Activated CD4-positive, CD25-positive, alpha-beta regulatory T cell treated with anti-CD3 and anti-CD28 coated beads, Interleukin-2, amount 50 U/mL, for 24 hours (primary cell): ENCODE data around the gene PLCD1.
A peak's percentile ranks its signal among the peaks of the same experiment; 100 is the strongest.
"Not testable (repeated sequence)": the region's sequence is repeated elsewhere in the genome, so short reads cannot be mapped to it uniquely, and the experiment has no call there.

Experiments
- ATAC-seq, 2 donors: fragments of 150-1000 bp; cut with Tn5 transposase; one replicate each; pipeline ENCODE4 v1.10.0; 2021; ENCODE audit warnings: mild to moderate bottlenecking in 1 of 2, moderate library complexity in 1 of 2

PLCD1 gene

GRCh38 chr3:38036286-38036685, 6.8 kb upstream of the PLCD1 start:
- no peak for ATAC-seq

GRCh38 chr3:38034335-38034734, 4.9 kb upstream of the PLCD1 start:
- not testable (repeated sequence) for ATAC-seq

GRCh38 chr3:38033586-38033985, 4.1 kb upstream of the PLCD1 start:
- ATAC-seq = not testable (repeated sequence)

GRCh38 chr3:38032328-38032865, 3.0 kb upstream of the PLCD1 start:
- no peak for ATAC-seq

DNA sequence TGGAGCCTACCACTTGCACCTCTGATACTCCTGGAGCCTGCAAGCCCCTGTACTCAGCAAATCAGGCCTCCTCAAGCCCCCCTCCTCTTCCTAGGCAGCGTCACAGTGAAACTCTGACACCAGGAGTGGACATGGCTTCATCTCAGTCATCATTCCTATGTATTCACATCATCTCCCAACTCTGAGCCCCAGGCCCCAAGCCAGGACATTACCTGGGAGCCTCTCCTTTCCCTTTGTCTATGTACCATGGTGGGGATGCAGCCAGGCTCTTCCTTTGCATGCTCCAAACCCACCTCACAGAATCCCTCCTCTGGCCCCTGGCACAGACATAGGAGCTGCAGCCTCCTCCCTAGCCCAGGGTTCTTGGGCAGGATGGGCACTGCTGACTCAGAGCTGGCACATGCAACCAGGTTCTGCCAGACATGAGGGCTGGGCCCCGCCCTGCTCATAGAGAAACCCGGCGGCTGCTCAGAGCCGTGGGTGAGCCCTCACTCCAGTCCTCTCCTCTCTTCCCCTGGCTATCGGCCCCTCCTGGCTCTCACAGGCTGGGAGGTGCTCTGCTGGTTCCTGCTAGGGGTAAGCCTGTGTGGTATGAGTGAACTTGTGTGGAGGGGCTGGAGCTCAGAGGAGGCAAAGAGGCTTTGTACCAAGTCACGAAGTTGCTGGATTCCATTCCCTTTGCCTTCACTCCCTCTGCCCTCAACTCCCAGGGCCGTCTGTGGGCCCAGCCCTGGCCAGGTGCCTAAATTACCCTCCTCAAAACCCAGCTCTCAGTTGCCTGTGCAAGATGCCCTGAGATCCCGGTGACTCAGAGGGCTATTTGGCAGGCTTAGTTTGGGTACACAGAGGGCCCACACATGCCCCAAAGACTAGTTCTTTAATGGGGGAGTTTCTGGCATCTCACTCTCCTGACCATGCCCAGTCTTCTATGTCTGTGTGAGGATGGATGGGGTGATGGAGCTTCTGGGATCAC, 1.9 kb upstream of the PLCD1 start:
- peak; percentile 86 to 88 for ATAC-seq

DNA sequence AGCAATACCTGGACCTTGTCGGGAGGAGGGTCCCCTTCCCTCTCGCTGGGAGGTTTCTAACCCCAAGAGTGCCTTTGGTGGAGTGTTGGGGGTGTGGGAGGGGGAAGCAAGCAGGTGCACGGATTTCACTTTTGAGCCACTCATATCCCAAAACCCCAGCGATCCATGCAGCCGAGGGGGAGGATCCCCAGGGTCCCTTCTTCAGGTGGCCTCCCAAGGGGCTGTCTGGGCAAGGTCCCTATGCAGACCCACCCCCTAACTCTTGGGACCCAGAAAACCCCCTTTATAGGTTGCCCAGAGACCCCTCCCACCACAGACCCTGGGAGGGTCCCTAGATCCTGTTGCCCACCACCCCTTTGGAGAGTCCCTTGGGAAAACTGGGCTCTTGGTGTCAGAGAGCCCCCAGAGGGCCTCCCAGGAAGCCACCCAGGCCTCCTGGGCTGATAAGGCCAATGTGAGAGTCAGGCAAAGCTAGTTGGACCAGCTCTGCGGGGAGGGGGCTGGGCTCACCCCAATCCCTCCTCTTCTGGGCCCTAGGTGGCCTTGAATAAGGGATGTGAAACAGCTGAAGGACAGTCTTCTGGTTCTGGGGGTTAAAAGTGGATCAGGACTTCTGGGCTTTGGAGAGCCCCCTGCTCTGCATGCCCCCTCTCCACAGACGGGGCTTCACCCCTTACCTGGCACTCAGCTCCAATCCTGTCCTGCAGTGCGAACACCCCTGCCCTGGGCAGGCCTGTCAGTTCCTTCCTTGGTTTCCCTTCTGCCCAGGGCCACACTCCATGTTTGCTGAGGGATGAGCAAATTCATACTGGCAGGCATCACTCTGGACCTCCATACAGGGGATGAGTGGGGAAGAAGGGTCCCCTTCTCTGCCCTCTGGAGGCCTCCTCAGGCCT, 932 bp upstream of the PLCD1 start:
- no peak for ATAC-seq

DNA sequence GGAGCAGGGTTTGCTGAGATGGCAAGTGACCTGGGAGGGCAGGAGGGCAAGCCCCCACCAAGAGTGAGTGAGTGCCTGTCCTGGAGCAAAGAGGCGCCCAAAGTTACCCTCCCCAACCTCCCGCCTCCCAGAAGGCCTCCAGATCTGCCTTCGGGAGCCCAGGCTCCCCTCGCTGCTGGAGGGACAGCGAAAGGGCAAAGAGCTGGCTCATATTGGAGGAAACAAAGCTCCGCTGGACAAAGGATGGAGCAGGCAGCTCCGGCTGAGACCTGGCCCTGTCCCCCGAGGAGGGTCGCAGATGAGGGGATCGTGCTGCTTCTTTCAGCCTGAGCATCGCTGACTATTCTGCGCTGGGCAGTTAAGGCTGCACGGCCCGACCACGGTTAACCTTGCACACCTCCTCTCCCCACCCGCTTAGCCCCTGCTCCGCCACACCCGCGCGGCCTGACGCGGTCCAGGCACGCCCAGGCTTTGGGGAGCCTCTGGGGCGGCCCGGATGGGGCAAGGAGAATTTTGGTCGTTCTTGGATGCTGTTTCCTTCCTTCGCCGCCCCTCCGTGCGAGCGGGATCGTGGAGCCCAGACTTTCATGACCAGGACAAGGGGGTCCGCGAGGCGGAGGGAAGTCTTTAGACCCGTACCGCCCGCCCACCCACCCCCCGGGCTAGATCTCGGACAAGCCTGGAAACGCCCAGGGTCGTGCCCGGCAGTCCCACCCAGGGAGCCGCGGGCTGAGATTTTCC, 651 bp downstream of the PLCD1 start:
- no peak for ATAC-seq

DNA sequence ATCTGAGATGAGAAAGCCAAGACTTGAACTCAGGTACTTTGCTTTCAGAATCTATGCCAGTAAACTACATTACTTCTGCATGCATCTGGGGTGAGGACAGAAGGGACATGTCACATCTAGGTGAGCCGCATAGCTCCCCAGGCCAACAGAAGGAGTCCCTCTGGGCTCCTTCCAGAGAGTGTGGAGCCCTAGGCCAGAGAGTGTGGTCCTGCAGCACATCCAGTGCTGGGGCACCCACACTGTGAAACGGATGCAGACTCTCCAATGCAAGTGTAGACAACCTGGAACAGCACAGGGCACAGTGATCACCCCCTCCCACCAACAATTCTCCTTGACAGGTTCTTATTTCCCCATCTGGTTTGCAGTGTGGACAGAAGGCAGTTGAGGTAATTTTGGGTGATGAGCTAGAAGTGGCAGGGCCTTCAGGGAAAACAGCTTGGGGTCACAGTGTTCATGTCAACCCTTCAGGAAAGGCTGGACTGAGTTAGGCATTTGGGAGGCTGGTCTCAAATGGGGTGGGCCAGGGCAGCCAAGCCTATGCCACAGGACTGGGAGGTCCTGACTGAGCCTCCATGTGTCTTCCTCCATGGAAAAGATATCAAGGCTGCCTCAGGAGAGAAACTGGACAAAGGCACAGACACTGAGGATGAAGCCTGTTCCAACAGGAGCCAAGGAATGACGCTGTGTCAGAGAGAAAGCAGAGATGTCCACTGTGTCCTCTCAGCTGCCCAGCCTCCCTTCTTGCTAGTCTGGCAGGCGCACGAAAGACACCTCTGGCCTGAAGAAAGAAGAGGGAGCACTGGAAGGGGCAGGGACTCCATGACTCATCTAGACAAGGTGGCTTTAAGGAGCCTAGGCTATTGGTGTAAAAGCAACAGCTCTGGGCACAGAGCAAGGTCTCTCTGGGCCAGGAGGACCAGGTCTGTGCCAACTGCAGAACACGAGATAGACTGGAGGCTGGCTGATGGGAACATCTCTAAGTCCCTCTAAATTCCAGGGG, 1.7 kb downstream of the PLCD1 start:
- ATAC-seq = no peak

DNA sequence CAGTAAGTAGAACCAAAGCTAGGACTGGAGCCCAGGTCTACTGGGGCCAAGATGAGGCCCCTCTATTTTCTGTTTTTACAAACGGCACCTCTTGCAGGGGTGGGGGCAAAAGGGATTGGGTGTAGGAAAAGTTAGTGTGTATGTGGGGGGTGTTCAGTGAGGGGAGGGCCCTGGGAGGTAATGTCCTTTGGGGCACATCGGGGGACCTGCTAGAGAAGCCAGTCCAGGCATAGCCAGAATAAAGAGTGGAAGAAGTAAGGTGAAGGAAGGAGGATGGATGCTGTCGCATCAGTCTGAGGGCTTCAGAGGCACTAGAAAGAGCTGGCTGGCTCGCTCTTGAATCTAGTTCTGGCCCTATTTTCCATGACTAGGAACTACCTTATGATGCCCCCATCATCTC, 2.6 kb downstream of the PLCD1 start:
- ATAC-seq = no peak

GRCh38 chr3:38022896-38023709, 6.3 kb downstream of the PLCD1 start:
- ATAC-seq = peak; percentile 5 to 6

- ATAC-seq = no peak
Measured at GRCh38 chr3:38022301-38022700, 7.1 kb downstream of the PLCD1 start.

DNA sequence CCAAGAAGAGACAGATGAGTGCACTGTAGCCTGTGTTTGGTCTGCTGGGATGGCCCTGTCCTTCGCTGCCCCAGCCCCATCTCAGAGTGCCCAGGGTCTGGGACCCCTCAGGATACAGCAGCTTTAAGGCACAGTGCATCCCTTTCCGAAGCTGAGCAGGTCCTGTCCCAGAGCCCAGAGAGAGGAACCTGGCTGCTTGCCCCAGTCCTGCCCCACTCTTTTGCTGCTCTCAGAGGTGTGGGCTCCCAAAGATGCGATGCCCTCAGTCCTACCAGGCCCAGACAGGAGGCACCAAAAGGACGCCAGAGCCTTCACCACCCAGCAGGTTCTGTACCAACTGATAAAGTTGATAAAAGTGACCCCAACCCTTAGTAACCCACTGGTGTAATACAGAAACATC, 8.2 kb downstream of the PLCD1 start:
- no peak for ATAC-seq

DNA sequence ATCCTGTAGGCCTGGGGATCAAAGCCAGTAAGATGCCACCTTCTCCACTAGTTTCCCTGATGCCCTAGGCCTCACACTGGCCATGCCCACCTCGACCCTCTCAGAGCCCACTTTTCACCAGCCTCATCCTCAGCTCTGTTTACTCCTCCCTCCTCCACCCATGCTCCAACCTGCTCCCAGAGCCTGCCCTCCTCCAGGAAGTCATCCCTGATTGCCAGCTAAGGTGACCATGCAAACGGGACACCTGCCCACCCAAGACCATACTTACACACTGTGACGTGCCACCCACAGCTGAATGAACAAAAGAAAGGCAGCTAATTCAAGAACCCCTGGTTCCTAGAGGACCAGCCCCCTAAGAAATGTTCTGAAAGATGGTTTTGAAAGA, 9.1 kb downstream of the PLCD1 start:
- ATAC-seq = no peak

DNA sequence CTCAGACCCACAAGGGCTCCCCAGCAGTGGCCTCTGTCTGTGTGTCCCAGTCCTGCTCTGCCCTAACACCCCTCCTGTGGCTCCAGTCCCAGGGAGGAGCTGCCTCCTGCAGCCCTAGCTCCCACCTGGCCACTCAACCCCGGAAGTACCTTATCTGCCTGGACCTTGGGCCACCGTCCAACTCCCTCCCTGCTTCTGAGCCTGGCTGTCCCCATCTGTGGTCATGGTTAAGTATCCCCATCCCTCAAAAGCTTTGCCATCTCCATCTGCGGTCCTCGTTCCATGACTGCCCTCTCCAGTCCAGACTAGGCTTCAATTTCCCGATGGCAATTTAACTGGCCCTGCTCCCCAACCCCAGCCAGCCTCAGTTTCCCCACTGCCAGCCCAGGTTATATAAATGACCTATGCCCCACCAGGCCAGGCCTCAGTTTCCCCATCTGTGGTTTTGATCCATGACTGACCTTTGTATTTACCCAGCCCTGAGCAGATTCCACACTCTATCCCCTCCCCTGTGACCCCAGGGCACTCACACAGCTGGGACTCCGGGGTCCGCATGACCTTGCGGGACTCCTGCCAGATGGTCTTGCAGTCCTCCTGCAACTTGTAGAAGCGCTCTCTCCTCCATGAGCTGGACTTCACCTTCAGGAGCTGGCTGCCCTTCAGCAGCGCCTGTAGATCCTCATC, 9.6 kb downstream of the PLCD1 start:
- ATAC-seq = no peak

- no peak for ATAC-seq
Measured at GRCh38 chr3:38018296-38019266, 10.9 kb downstream of the PLCD1 start.

DNA sequence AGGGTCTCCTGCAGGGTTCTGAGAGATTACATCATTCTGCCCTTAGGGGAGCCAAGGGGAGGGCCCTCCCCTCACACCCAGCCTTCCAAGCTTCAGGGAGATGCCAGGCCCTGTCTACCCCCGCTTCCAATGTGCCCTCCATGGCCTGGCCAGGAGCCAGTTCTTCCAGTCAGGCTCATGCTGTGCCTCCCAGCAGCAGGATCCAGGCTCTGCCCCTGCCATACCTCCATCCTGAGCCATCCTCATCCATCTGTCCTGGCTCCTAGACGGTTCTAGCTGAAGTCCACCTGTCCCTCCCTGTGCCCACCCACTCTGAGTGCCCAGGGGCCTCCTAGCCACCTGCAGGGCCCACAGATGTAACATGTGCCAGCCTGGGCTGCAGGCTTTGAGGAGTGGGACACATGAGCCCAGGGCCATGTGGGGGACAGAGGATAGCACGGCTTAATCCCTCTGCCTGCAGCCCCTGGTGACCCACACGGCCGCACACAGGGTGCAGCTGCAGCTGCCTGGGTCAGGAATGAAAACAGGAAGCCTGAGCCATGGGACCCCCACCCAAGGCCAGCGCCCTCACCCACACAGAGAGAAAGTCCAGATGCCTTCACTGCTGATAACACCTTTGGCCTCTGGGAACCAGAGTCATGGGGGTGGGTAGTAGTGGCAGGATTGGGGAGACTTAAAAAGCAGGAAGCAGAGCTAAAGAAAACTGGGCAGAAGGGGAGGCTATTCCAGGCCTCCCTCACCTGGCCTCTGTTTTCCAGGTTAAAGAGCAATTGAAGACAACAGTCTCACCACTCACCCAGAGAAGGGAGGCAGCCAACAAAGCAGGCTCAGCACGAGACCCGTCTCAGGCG, 11.8 kb downstream of the PLCD1 start:
- ATAC-seq = no peak

- ATAC-seq = no peak
Measured at GRCh38 chr3:38016847-38017444, 12.5 kb downstream of the PLCD1 start.
